Neuronal stem cell (in vitro differentiated cells): Measurements from ENCODE around the gene XAF1. TPM values are rescaled to one million over a fixed set of nuclear protein-coding genes. Genes with fewer than 3 reads are reported as not detected.

Experiments
- DNase-seq: peaks from one replicate; pipeline ENCODE4 v3.0.0-alpha.2; 2013; ENCODE audit warnings: low spot score
- H2AFZ ChIP-seq: one replicate; pipeline ENCODE4 v1.6.1; 2013; ENCODE audit warnings: mild to moderate bottlenecking, low read length, inconsistent platforms
- H2AK5ac ChIP-seq: 2 replicates; pipeline ENCODE4 v1.6.1; 2013; ENCODE audit warnings: low read depth, mild to moderate bottlenecking, inconsistent platforms, low read length, moderate library complexity, mixed read lengths
- H2BK120ac ChIP-seq: 2 replicates; pipeline ENCODE4 v1.6.1; 2013; ENCODE audit warnings: low read depth, mild to moderate bottlenecking, inconsistent platforms, low read length, moderate library complexity, mixed read lengths
- H2BK12ac ChIP-seq: one replicate; pipeline ENCODE4 v1.6.1; 2013; ENCODE audit warnings: low read length, inconsistent platforms
- H2BK15ac ChIP-seq: 2 replicates; pipeline ENCODE4 v1.6.1; 2013; ENCODE audit warnings: mild to moderate bottlenecking, low read length, inconsistent platforms, mixed read lengths
- H2BK5ac ChIP-seq: one replicate; pipeline ENCODE4 v1.6.1; 2013; ENCODE audit warnings: inconsistent platforms, mild to moderate bottlenecking, low read length, moderate library complexity
- H3K14ac ChIP-seq: one replicate; pipeline ENCODE4 v1.6.1; 2013; ENCODE audit warnings: low read length, inconsistent platforms
- H3K18ac ChIP-seq: 2 replicates; pipeline ENCODE4 v1.6.1; 2013; ENCODE audit warnings: low read length, inconsistent platforms
- H3K23ac ChIP-seq: 2 replicates; pipeline ENCODE4 v1.6.1; 2013; ENCODE audit warnings: low read depth, mild to moderate bottlenecking, mixed read lengths, low read length, inconsistent platforms; ENCODE audit not compliant: poor library complexity
- H3K27ac ChIP-seq: replicated peaks from 3 replicates; pipeline ENCODE4 v1.5.1; 2013; ENCODE audit warnings: low read length, inconsistent platforms
- H3K27me3 ChIP-seq, 3 experiments: 2 replicates each; pipeline ENCODE4 v1.6.1; 2013; ENCODE audit warnings: low read length in 3 of 3, mild to moderate bottlenecking in 2 of 3, inconsistent platforms in 1 of 3, low read depth in 1 of 3, mixed read lengths in 1 of 3, moderate library complexity in 1 of 3; ENCODE audit not compliant: control insufficient read depth in 3 of 3, insufficient read depth in 3 of 3
- H3K36me3 ChIP-seq, 2 donors: replicated peaks in 1 of 2; 2 replicates each; pipeline ENCODE4 v1.6.1; 2013; ENCODE audit warnings: low read length in 2 of 2; ENCODE audit not compliant: control insufficient read depth in 2 of 2, insufficient read depth in 2 of 2
- H3K4ac ChIP-seq: 2 replicates; pipeline ENCODE4 v1.6.1; 2013; ENCODE audit warnings: inconsistent platforms, mild to moderate bottlenecking, low read length, moderate library complexity
- H3K4me1 ChIP-seq, 2 donors: 1 replicate in 1 of 2; 2 replicates in 1 of 2; pipeline ENCODE4 v1.6.1; 2013; ENCODE audit warnings: low read length in 2 of 2, low read depth in 1 of 2; ENCODE audit not compliant: control insufficient read depth in 2 of 2, insufficient read depth in 1 of 2
- H3K4me2 ChIP-seq: one replicate; pipeline ENCODE4 v1.6.1; 2013; ENCODE audit warnings: mild to moderate bottlenecking, low read length, inconsistent platforms; ENCODE audit not compliant: insufficient read depth, poor library complexity, severe bottlenecking
- H3K4me3 ChIP-seq, 2 donors: 2 replicates each; pipeline ENCODE4 v1.5.1; 2013; ENCODE audit warnings: low read length in 2 of 2, mild to moderate bottlenecking in 2 of 2, inconsistent platforms in 1 of 2, moderate library complexity in 1 of 2
- H3K79me1 ChIP-seq: one replicate; pipeline ENCODE4 v1.6.1; 2013; ENCODE audit warnings: low read depth, mild to moderate bottlenecking, inconsistent platforms, low read length, moderate library complexity
- H3K9ac ChIP-seq: one replicate; pipeline ENCODE4 v1.6.1; 2013; ENCODE audit warnings: mild to moderate bottlenecking, low read depth, low read length, inconsistent platforms; ENCODE audit not compliant: poor library complexity
- H3K9me3 ChIP-seq, 2 donors: replicated peaks in 1 of 2; 2 replicates each; pipeline versions ENCODE3 to v1.6.1; 2013; ENCODE audit warnings: low read length in 2 of 2, mild to moderate bottlenecking in 2 of 2, inconsistent platforms in 1 of 2, low read depth in 1 of 2, mixed read lengths in 1 of 2, moderate library complexity in 1 of 2; ENCODE audit not compliant: control insufficient read depth in 2 of 2, insufficient read depth in 1 of 2
- H4K8ac ChIP-seq: one replicate; pipeline ENCODE4 v1.6.1; 2013; ENCODE audit warnings: low read depth, mild to moderate bottlenecking, inconsistent platforms, low read length, moderate library complexity
- H4K91ac ChIP-seq: one replicate; pipeline ENCODE4 v1.6.1; 2013; ENCODE audit warnings: low read length, low read depth, mild to moderate bottlenecking, inconsistent platforms; ENCODE audit not compliant: poor library complexity
- WGBS, 2 donors: extraction: QIAGEN DNeasy Blood & Tissue Kit; methylation state at CpG; one replicate each; pipeline ENCODE4 v1.1.7; 2013; ENCODE audit warnings: missing lambda C conversion rate in 2 of 2, mixed read lengths in 1 of 2; ENCODE audit not compliant: insufficient read length in 2 of 2, insufficient replicate concordance in 1 of 2; ENCODE audit errors: extremely low coverage in 2 of 2; 5-methylcytosine and 5-hydroxymethylcytosine counted together
- polyA plus RNA-seq, 2 experiments: library from polyadenylated mRNA; stranded (reverse); fragments of 200-250 nt; gene quantifications; one replicate each; pipeline ENCODE4 v1.2.3, GENCODE V29; 2013

The XAF1 gene, protein sequence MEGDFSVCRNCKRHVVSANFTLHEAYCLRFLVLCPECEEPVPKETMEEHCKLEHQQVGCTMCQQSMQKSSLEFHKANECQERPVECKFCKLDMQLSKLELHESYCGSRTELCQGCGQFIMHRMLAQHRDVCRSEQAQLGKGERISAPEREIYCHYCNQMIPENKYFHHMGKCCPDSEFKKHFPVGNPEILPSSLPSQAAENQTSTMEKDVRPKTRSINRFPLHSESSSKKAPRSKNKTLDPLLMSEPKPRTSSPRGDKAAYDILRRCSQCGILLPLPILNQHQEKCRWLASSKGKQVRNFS
- 0.01 TPM for polyA plus RNA-seq (2013, experiment 1 of 2)
- 0.01 TPM for polyA plus RNA-seq (2013, experiment 2 of 2)

DNA sequence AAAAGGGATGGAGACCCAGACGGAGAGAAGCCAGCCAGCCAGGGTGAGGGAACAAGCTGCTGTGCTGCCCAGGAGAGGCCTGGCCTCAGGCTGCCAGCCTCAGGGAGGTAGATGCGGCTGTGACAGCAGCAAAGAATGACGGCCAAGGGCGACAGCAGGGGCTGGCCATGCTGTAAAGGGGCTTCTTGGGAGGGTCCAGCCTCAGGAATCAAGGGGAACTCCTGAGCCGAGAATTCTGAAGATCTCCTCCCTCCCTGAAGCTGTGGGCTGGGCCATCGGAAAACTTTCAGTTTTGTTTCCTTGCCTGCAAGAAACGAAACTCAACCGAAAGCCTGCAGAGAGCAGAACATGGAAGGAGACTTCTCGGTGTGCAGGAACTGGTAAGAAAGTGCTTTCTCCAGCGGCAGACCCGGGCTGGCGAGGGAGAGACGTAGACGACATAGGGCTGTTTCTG is at the start of gene XAF1:
Gene XAF1 (plus strand): TSS at position 316 of the 454 bp plus-strand sequence. CDS start 33 bp downstream, at position 349.
- WGBS, 2 donors: no CpG with 5 or more reads among the region's 14 CpGs
- H4K8ac ChIP-seq: no peak within 1 kb of the TSS
- no peak within 1 kb of the TSS for H2AK5ac ChIP-seq

DNA sequence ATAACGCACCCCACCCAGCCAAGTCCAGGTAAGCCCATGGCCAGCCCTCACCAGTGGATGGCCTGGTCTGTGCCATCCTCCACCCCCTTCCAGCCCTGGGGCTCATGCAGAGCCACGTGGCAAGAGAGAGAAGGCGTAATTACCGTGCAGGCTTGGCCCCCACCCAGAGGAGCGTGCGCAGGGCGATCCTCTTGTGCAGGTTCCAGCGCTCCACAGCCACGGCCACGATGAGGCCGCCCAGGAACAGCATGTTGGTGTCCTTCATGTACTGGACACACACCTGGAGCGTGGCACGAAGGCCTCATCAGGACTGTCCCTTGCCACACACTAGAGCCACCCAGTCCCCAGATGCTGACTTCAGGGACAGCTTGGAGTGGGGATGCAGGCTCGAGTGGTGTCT is 49.3 kb upstream of the XAF1 start:
- WGBS, 2 donors: no CpG with 5 or more reads among the region's 14 CpGs
- Histone ChIP-seq H3K27me3 (peaks cover 1 to 31% (median 2%) of the 10 kb centered on the region in 3 experiments), H4K8ac (peak overlapping the region; percentile 25), H3K4me3 (peak overlapping the region in 1 of 2 donors; percentile 8), H3K18ac (peak overlapping the region; percentile 54), H2AK5ac (peak overlapping the region; percentile 63), H3K4me2 (no peak overlapping the region), H2BK5ac (no peak overlapping the region), H3K27ac (no peak overlapping the region), H3K4me1 (no peaks in the 10 kb centered on the region), H2BK120ac (no peak overlapping the region), H3K9me3 (no peaks in the 10 kb centered on the region), H3K36me3 (no peaks in the 10 kb centered on the region), H3K14ac (peak overlapping the region; percentile 94), H3K23ac (peak overlapping the region; percentile 90), H2BK15ac (peak overlapping the region; percentile 82), H4K91ac (no peak overlapping the region), H2AFZ (no peak overlapping the region), H3K79me1 (no peaks in the 10 kb centered on the region), H3K4ac (peak overlapping the region; percentile 47), H3K9ac (peak overlapping the region; percentile 51), H2BK12ac (no peak overlapping the region)
- DNase-seq: no peak

More for the DNA sequence above, at the start of gene XAF1:
- Histone ChIP-seq H2BK5ac (no peak within 1 kb of the TSS), H3K18ac (peak within 1 kb of the TSS; percentile 76), H3K36me3 (no peaks in the 10 kb centered on the region), H3K14ac (peak within 1 kb of the TSS; percentile 59), H3K27ac (no peak within 1 kb of the TSS), H3K4me2 (no peak within 1 kb of the TSS), H3K79me1 (no peaks in the 10 kb centered on the region), H2BK15ac (no peak within 1 kb of the TSS), H2AFZ (peak within 1 kb of the TSS; percentile 74), H4K91ac (no peak within 1 kb of the TSS), H3K23ac (no peak within 1 kb of the TSS), H2BK12ac (no peak within 1 kb of the TSS), H3K4me3 (no peak within 1 kb of the TSS), H3K27me3 (no peaks in the 10 kb centered on the region), H3K9me3 (no peaks in the 10 kb centered on the region), H3K4me1 (peaks cover 11 to 20% of the 10 kb centered on the region in 2 donors), H3K4ac (no peak within 1 kb of the TSS), H2BK120ac (no peak within 1 kb of the TSS), H3K9ac (no peak within 1 kb of the TSS)
- no peak for DNase-seq

- Histone ChIP-seq H3K36me3 (no peaks in the 10 kb centered on the region), H2AFZ (no peak overlapping the region), H2BK5ac (no peak overlapping the region), H3K27ac (no peak overlapping the region), H2BK12ac (no peak overlapping the region), H3K9ac (no peak overlapping the region), H3K4me2 (no peak overlapping the region), H3K9me3 (no peaks in the 10 kb centered on the region), H3K18ac (no peak overlapping the region), H2AK5ac (no peak overlapping the region), H3K14ac (no peak overlapping the region), H4K8ac (no peak overlapping the region), H4K91ac (no peak overlapping the region), H3K23ac (no peak overlapping the region), H2BK15ac (no peak overlapping the region), H2BK120ac (no peak overlapping the region), H3K79me1 (no peaks in the 10 kb centered on the region), H3K4me1 (no peaks in the 10 kb centered on the region), H3K4ac (no peak overlapping the region), H3K27me3 (peaks cover 2 to 36% (median 5%) of the 10 kb centered on the region in 3 experiments), H3K4me3 (no peak overlapping the region)
- no CpG with 5 or more reads among the region's 8 CpGs for WGBS, 2 donors
- DNase-seq: no peak
Measured at GRCh38 chr17:6706996-6707395, 48.9 kb upstream of the XAF1 start.

GRCh38 chr17:6708357-6708961 is 47.4 kb upstream of the XAF1 start:
- DNase-seq: no peak
- Histone ChIP-seq H2BK15ac (no peak overlapping the region), H3K14ac (no peak overlapping the region), H3K27ac (no peak overlapping the region), H2BK5ac (no peak overlapping the region), H2AFZ (no peak overlapping the region), H3K4me1 (peaks cover 2 to 9% of the 10 kb centered on the region in 2 donors), H3K4ac (no peak overlapping the region), H2BK120ac (no peak overlapping the region), H3K79me1 (no peaks in the 10 kb centered on the region), H3K9ac (no peak overlapping the region), H3K4me3 (no peak overlapping the region), H3K9me3 (no peaks in the 10 kb centered on the region), H4K8ac (no peak overlapping the region), H3K23ac (no peak overlapping the region), H3K36me3 (no peaks in the 10 kb centered on the region), H3K27me3 (peaks cover 2 to 46% (median 19%) of the 10 kb centered on the region in 3 experiments), H4K91ac (no peak overlapping the region), H2BK12ac (no peak overlapping the region), H2AK5ac (no peak overlapping the region), H3K4me2 (no peak overlapping the region), H3K18ac (no peak overlapping the region)
- no CpG with 5 or more reads among the region's 12 CpGs for WGBS, 2 donors
